CD1c-positive myeloid dendritic cell (primary cell): ENCODE data around the gene SH3PXD2A.

ENCODE experiments used
- DNase-seq: peaks from one replicate; pipeline ENCODE4 v3.0.0-alpha.2; 2016; ENCODE audit errors: extremely low spot score

The SH3PXD2A gene

DNA sequence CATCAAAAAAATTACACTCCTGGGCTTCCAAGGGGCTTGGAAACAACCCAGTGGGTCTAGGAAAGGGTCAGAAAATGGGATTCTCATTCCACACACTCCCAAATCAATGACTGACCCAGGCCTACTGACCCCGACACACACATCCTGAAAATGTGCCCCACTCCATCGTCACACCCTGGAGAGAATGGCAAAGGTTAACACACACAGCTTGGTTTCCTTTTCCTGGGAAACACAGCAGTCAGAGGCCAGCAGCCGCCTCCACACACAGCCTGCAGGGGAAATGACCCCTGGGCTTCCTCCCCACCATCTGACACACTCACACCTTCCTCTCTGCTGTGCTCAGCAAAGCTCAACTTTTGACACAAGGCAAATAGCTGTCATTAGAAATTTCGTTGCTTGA is 42.9 kb downstream of the SH3PXD2A start:
- DNase-seq = no peak

DNA sequence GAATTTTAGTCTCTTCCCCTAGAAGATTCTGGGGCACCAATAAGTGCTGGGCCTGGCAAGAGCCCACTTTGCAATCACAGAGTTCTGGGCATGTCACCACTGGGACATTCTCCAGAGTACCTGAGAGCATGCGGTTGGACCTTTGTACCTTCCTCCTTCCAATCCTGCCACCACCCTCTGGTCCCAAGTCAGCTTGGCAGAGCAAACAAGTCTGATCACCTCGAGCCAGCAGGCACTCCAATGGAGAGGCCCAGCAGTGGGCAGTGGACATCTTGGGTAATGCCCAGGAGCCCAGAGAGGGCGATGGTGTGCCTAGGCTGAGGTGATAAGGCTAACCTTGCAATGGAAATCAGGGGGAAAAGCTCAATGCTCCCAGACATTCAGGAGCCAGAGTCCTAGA is 43.4 kb downstream of the SH3PXD2A start:
- no peak for DNase-seq

DNA sequence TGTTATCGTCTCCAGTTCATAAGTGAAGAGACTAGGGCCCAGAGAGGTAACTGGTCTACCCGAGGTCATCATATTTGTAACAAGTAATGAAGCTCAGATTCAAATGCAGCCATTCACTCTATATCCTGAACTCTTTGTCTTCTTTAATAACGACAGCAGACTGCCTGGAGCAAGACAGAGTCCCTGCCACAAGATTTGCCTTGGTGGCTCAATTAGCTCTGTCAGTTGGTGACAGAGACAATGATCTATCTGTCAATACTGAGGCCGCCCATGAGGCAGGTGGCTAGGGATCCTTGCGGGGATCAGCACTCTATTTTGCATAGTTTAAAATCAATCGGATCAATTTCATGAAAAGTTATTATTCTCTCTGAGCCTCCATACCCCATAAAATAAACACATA is 43.9 kb downstream of the SH3PXD2A start:
- no peak for DNase-seq

DNA sequence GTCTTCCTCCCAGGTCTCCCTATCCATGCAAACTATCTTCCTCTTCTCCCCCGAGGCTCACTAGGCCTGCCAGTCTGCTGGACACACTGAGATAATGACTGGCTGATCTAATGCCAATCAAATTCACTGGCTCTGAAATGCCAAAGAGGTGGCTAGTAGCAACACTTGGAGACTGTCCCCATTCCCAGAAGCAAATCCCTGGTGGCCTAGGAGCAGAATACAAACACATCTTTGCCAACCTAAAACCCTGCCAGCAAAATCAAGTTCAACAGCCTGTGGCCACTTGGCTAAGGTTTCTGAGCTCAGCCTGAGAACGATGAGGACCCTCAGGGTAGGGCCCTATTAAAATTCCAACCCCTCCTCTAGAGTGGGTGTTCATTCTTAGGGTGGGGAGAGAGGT is 46.6 kb downstream of the SH3PXD2A start:
- no peak for DNase-seq

DNA sequence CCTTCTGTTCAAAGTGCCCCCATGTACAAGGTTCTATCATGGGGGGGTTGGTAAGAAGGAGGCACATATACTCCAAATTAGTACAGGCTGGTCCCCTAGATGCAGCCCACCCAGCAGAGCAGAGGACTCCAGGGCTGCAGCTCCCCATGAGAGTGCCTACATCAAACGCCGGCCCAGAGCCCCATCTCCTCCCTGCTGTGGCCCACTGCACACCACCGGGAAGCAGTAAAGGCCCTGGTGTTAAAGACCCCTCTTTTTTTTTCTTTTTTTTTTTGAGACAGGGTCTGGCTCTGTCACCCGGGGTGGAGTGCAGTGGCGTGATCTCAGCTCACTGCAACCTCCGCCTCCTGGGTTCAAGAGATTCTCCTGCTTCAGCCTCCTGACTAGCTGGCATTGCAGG is 47.4 kb downstream of the SH3PXD2A start:
- DNase-seq = no peak

DNA sequence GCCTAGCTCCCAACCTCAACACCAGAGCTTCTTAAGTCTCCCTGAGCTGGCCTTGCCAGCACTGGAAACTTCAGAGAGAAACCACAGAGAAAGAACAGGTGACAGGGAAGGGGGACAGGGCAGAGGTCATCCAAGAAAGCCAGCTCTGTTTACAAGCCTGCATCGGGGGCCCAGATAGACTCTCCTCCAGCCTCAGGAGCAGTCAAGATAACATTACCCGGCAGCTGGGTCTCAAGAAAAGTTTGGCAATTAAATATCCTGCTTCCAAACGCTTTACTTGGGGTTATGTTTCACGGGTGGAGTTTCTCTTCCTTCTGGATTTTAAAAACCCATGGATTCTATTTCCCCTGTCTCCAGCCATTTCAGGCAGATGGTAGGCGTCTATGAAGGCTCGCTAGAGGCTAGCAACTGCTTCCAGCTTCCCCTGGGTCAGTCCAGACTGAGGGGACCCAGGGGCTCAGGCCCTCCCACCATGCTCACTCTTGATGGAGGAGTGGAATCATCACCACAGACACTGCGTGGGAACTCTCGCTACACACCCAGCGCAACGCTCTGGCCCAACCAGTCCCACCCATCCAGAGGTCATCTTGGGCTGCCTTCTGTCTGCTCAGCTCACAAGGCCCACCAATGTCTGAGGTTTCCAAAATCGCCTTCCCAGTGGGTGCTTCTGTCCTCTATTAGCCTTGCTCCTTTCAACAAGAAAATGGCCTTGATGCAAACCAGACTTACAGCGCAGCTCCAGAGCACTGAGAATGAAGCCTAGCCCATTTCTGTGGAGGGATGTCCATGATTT is 48.8 kb downstream of the SH3PXD2A start:
- DNase-seq = no peak

DNA sequence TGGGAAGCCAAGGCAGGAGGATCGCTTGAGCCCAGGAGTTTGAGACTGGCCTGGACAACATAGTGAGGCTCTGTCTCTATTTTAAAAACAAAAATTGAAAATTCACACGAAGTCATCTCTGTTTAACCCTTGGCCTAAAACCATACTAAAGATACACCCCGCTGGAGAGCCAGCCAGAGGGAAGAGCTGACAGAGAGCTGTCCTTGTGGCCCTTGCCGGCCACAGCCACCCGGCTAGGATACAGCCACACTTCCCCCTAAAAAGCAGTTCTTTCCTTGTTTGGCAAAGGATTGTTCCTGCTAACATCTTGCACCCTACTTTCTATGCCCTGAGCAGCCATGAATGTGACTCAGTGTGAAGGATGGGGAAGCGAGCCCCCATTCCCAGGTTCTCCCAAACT is 49.6 kb downstream of the SH3PXD2A start:
- no peak for DNase-seq

DNA sequence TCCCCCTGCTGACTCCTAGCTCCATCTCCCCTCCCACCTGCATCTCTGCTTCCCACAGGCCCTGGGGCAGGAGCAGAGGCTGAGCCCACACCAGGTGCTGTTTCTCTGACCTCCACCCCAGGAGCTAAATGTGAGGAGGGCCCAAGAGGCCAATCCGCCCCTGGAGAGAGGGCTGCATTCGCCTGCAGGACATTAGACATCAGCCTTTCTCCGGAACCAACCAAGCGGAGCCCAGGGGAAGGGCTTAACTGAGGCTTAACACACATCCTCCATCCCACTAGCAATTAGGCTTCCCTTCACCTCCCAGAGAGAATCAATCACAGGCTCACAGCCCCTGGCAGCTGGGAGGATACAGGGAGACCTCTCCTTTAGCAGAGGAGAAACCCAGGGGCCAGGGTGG is 50.5 kb downstream of the SH3PXD2A start:
- no peak for DNase-seq

DNA sequence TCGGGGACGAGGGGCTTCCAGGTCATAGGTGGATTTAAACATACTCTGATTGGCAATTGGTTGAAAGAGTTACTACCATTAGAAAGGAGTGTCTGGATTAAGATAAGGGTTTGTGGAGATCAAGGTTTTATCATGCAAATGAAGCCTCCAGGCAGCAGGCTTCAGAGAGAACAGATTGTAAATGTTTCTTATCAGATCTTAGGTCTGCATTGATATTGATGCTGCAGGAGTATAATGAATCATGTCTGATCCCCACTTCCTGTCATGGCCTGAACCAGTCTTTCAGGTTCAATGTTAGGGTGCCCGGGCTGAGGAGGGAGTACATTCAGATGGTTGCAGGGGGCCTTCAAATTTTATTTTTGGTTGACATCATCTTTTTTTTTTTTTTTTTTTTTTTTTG is 51.4 kb downstream of the SH3PXD2A start:
- DNase-seq = no peak

DNA sequence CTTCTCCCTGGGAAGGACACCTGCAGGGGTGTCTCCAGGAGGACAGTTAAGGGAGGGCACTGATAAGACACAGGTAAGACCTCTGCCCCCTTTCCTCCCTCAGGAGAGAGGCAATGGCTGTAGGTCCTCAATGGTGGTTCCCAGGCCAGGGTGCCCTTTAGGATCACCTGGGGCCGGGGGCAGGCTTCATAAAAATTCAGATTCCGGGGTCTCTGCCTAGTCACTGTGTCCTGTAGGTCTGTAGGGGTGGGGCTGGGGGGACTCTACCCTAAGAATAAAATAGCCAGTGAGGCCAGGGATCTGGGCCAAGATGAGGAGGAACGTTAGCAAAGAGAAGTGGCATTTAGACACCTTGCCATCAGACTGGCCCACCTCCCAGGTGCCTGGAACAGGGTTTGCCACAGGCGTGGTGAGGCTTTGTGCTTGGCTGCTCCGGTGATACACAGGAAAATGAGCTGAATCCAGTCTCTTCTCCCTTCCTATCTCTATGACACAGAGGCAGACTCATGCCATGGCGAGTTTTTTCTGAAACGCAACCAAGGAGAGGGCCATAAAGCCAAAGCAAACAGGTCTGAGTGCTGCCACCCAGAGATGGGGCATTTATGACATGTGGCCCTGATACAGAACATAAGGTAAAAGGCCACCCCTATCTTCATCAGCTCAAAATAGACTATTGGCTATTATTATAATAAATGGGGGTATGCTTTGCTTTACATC is 52.6 kb downstream of the SH3PXD2A start:
- no peak for DNase-seq

DNA sequence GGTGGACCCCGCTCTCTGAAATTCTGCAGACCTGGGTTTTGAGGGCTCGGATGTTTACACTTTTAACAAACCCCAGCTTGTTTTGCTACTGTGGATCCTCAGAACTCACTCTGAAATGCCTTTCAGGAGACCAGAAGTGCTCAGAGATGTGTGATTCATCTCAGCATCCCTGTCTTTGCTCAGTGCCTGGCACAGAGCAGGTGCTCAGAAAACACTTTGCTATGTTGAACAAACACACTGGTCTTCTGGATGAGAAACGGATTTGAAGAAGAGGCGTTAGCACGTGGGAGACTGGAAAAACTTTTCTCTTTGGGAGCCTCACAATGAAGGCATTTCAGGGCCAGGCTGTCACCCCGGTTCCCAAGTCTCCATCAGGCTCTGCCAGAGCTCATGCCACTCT is 53.3 kb downstream of the SH3PXD2A start:
- DNase-seq = no peak

DNA sequence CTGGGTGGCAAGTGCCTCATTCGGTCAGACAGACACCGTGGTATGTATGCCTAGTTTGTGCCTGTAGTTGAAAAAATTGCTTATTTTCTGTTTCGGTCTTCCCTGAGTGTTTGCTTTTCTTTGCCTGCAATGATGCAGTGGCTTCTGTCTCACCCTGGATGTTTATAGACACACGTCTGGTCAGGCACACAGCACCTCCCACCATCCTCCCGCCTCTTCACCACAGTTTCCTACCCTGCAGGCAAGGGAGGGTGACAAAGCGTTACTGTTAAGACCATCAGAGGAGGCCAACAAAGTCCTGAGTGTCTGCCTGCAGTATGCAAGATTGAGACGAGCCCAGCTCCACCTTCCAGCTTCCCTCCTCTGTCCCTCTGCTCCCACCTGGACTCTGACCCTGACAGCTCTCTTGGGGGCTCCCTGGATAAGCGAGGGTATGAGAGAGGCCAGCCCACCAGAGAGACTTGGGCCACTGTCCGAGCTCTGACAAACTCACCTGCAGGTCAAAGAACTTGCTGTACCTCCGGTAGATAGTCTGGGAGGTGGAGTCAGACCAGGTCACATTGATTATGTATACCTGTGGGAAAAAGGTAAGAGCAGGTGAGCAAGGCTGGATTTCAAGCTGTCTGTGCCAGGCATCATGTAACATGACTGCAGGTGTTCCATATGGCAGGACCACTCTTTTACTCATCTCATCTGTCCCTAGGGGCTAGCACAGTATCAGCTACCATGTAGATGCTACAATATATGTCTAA is 54.4 kb downstream of the SH3PXD2A start:
- no peak for DNase-seq

DNA sequence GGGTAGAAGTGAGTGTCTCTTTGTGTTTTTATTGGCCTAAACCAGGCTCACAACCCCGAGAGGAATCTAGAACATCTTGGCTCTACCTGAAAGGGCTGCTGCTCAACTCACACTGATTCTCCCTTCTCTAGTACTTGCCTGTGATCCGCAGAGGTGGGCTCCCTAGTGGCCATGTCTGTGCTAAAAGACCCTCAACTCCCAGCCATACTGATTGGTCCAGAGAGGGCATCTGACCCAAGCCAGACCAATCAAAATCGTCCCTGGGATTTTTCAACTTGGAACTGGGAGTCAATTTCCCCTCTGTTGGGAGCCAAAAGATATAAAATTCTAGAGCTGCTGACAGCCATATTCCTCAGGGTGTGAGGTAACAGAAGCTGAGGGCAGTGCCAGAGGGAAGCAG is 55.3 kb downstream of the SH3PXD2A start:
- DNase-seq = no peak

DNA sequence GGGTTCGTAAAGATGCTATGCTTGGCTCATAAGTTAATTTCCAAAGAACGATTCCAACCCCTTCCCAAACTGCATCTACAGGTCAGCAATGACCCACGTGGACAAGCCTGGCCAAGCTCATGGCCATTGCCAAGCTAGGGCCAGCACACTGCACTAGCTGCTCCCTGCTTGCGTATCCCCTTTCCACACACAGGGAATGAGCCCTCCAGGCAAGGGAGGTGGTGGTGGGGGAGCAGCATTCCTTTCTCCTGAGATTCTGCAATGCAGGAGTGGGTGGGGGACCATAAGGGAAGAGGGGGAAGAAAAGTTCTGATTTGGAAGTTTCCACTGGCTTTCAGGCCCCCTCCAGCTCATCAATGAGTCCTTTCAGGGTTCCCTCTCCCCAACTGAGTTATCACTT is 56.0 kb downstream of the SH3PXD2A start:
- no peak for DNase-seq

DNA sequence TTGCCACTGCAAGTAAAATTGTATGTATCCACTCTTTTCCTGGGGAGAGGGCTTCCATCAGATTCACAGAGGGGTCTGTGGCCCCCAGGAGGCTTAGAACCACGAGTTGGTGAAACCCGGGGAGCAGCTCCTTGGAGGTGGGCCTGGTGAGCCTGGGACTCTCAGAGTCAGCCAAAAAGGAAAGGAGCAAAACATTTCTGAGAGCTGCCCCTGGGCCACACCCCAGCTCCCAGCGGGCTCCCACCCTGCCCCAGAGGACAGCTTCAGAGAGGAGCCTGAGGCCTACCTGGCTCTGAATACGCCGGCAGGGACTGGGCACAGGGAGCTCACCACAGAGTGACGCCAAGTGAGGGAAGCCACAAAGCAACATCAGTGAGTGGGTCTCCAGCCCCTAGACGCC is 56.9 kb downstream of the SH3PXD2A start:
- no peak for DNase-seq

DNA sequence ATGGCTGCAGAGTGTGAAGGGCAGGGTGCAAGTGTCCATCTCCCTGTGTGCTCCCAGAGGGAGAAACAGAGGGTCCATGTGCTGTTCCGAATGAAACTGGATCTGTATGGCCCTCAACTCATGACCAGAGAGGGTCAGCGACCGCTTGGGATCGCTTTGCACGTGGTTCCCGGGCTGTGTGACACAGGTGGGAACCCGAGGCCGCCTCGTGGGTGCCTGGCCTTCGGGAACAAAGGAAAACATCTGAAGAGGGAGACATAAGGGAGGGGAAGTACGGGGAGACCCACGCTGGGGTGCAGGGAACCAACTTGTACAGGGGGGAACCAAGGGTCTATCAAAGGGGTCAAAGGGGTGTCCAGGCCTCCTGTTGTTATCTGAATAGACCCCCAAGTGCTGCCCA is 57.5 kb downstream of the SH3PXD2A start:
- no peak for DNase-seq

DNA sequence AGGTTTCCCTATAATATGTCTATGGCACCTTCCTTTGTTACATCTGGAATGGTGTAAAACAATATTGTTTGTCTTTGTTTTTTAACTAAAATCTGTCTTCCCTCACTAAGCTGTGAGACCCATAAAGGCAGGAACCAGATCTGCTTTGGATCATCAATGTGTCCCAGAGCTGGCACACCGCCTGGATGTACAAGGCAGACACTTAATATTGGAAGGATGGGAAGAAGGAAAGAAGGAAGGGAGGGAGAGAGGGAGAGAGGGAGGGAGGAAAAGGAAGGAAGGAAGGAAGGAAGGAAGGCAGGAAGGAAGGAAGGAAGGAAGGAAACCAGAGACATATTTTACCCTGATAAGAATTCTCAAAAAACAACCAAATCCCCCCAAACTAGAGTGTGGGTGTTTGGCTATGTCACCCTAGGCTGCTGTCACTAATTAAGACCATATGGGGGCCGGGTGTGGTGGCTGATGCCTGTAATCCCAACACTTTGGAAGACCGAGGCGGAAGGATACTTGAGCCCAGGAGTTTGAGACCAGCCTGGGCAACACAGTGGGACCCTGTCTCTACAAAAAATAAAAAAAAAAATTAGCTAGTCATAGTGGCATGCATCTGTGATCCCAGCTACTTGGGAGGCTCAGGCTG is 59.6 kb downstream of the SH3PXD2A start:
- DNase-seq = no peak

DNA sequence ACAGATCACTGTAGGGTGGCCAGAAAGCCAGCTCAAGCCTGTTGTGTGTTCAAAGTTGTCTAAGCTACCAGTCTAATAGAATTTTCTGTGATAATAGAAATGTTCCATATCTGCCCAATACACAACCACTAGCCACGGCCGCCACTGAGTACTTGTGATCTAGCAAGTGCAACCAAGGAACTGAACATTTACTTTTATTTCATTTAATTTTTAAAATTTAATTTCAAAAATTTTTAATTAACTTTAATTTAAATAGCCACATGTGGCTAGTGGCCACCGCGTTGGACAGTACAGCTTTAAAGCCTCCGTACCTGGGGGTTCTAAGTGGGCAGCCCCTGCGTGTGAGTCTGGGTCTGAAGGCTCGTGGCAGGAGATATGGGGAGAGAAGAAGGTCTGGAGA is 60.4 kb downstream of the SH3PXD2A start:
- no peak for DNase-seq

DNA sequence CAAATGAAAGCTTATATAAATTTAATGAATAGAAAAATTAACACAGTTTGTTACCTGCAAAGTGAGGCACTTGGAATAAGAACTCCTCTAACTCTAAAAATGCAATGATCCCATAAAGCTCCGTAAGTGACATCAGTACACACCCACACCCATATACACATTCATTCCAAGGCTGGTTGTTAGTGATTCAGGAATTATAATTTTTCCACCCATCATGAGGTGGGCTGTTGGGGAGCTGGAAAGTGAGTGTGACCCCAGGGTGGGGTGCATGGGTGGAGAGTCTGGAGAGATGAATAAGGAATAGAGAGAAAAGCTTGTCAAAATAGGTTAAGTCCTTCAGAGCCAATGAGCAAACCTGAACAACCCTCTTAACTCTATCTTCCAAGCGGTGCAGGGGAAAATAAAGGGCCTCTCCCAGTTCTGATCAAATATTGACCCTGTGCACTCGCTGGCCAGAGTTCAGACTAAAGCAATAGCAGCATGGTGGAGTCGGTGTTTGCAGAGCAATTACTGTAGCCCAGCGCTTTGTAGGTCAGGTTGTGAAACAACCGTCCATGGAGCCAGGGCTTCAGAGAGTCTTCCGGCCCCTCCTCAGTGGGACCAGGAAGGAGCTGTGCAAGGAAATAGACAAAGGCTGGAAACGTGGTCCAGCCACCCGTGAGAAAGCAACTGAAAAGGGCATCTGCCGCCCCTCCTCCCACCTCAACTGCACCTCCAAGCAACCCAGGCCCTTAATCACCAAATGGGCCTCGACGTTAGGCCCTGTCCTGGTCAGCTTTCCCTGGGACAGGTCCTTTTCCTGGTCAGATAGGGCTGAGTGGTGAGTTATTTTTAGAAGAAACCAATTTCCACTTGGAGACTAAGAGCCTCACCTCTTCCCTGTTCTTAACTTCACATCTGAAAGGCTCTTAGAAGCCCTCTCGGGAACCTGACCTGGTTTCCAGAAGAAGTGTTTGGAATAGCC is 61.2 kb downstream of the SH3PXD2A start:
- DNase-seq = no peak

DNA sequence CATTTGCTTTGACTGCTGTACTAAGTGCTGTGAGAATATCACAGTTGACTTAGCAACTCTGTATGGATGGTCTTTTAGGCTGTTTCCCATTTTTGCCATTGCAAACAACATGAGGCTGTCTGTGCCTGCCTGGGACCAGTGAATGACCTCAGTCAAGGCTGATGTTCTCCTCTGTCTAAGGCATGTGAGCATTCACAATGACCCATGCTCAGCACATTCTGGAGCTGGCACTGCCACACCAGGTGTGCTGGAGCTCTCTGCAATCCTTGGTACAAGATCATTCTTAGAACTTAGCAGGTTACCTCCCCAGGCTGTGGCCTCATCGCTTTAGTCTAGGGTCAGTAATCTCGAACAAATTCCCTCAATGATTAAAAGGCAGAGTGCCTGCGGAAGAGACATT is 61.9 kb downstream of the SH3PXD2A start:
- no peak for DNase-seq

DNA sequence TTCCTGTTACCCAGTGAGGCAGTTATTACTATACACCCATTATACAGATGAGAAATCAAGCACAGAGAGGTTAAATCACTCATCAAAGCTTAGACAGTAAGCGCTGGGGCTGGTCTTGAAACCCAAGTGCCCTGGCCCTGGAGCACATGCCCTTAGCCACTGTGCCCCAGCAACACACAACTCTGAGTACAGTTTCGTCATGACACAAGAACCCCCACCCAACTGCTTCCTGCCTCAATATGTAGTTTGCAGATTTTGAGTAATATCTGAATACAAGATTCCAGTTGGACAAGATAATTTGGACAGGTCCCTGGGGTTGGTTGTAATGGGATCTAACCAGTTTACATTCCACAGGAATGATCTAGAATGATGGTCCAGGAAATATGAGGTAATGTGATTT is 62.8 kb downstream of the SH3PXD2A start:
- DNase-seq = no peak
